GM18502 (cell line): ENCODE data around the gene XRCC4.
"Not testable (repeated sequence)": the region's sequence is repeated elsewhere in the genome, so short reads cannot be mapped to it uniquely, and the experiment has no call there.

ENCODE experiments used
- ATAC-seq: cut with Tn5 transposase; IDR thresholded peaks from one replicate; pipeline ENCODE4 v1.9.1; 2021; ENCODE audit warnings: mild to moderate bottlenecking; ENCODE audit not compliant: unreplicated experiment, poor library complexity

XRCC4 gene

DNA sequence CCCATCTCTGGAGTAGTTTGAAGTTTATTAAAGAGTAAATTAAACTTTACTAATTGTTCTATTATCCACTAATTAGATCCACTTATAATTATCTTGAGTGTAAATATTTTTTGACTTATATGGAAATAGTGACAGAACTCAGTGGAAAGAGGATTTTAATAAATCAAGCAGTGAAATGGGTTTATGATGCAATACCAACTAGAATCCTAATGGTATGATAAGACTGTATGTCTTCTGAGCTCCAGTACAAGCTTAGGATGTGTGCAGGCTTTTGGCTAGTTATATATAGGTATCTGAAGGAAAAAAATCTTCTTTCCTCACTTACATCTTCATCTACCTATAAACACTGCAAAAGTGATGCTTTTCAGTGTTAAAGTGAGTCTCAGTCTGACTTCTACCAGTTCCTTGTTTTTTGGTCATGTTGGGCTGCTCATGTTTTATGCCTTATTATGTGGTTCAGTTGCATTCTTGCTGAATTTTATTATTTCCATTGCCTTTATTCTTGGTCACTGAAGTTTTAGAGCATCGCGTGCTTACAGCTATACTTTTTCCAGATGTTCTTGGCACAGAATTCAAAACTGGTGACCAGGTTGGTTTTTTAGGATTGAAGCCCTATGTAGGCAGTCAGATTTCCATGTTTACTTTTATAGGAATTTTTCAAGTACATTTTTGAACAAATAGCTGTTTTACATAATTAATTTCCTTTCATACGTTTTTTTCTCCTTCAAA is 30.5 kb downstream of the XRCC4 start:
- no peak for ATAC-seq

- ATAC-seq = no peak
Measured at GRCh38 chr5:83109380-83109779, 32.0 kb downstream of the XRCC4 start.

- ATAC-seq = no peak
Measured at GRCh38 chr5:83115816-83116215, 38.5 kb downstream of the XRCC4 start.

DNA sequence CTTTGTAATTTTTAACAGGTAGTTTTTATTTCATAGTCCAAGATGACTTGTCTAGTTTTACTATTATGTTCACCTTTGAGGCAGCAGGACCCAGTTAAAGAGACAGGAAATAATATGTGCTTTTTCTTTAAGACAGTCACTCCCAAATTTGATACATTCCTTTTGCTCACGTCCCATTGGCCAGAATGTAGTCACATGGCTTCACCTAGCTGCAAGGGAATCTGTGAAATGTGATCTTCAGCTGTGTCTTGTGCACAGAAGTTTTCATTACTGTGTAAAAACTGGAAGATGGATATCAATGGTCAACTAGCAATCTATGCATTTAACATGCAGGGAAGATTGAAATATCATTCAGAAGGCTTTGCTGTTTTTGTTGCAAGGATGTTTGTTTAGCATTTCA is 41.1 kb downstream of the XRCC4 start:
- ATAC-seq = no peak

DNA sequence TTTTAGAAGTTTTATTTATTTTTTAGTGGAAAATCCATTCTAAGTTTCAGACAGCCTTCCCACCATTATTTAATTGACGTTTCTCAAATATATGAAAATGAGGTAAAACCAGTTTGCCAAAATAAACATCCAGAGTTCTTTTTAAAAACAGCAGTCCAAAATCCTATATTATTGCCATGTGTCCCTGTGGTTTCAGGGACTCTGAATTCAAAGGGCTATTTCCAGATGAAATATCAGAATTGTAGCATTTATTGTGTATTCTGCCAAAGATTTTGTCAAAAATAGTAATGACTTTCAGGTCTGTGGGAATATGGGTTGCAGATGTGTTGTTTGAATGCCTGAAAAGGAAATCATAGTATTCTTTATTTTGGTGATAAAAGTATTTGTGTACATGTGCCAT is 41.6 kb downstream of the XRCC4 start:
- ATAC-seq = no peak

DNA sequence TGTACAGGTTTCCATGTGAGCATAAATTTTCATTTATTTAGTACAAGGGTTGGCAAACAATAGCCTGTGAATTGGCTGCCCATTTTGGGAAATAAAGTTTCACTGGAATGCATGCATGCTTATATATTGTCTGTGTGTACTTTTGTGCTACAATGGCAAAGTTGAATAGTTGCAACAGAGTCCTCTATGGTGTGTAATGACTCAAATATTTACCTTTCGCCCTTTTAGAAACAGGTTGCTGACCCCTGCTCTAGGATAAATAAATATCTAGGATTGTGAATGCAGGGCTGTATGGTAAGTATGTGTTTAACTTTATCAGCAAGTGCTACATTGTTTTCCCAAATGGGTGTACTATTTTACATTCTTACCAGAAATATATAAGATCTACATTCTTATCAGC is 47.2 kb downstream of the XRCC4 start:
- no peak for ATAC-seq

DNA sequence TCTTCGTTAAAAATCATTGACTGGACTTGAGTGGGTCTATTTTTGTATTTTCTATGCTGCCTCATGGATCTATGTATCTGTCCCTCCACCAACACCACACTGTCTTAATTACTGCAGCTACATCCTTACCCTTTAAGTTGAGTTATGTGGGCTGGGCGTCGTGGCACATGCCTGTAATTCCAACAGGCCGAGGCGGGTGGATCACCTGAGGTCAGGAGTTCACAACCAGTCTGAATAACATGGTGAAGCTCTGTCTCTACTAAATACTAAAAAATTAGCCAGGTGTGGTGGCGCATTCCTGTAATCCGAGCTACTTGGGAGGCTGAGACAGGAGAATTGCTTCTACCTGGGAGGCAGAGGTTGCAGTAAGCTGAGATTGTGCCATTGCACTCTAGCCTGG is 48.2 kb downstream of the XRCC4 start:
- no peak for ATAC-seq

GRCh38 chr5:83126501-83126900 is 49.2 kb downstream of the XRCC4 start:
- ATAC-seq = no peak

GRCh38 chr5:83133797-83134196 is 56.5 kb downstream of the XRCC4 start:
- ATAC-seq = no peak

DNA sequence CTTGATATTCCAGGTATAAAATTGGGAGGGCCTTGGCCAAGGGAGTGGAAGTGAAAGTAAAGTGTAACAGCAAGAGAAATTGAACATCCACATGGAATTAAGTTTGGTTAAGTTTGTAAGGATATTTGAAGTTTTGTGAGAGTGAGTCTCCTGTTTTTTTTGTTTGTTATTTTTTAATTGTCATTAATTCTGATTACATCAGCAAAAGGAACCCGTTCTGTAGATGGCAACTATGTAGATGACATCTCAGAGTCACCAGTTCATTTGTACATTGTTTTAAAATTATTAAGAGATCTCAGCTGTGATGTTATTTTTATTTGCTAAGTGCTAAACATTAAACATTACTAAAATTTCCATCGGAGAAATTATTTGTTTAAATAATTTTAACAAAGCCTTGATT is 65.2 kb downstream of the XRCC4 start:
- ATAC-seq = no peak

- no peak for ATAC-seq
Measured at GRCh38 chr5:83145241-83145640, 67.9 kb downstream of the XRCC4 start.

DNA sequence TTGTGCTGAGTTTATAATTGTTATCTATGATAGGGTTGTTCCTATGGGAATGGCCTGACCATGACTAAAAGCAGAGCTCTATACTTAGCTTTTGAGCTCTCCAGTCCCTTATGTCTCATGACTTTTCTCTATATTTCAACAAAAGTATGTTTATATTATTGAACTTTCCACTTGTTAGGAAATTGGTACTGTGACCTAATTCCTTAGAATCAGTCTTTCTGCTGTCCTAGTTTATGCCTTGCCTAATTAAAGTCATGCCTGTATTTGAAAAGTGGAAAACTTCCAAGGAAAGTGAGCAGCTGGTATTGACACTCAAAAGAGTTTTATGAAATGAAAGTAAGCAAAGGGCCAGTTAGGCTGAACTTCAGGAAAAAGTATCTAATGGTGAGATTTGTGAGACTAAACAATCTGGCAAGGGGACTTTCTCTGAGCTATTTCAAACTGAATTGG is 68.6 kb downstream of the XRCC4 start:
- ATAC-seq = no peak

DNA sequence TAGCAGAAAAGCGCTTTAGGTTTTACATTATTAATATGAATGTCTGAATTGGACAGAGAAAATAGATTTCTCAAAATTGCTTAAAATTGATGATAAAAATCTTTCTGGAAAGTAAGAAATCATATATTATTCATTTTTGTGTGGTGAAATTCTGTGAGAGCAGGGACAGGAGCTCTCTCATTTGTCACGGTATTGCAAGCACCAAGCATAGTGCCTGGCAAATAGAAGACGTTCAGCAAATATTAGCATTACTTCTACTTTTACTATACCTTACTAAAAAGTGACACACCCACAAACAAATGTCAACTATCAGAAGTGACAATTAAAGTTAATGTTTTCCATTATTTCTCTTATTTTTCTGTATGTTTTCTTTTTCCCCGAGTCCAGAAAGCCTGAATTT is 69.1 kb downstream of the XRCC4 start:
- no peak for ATAC-seq

DNA sequence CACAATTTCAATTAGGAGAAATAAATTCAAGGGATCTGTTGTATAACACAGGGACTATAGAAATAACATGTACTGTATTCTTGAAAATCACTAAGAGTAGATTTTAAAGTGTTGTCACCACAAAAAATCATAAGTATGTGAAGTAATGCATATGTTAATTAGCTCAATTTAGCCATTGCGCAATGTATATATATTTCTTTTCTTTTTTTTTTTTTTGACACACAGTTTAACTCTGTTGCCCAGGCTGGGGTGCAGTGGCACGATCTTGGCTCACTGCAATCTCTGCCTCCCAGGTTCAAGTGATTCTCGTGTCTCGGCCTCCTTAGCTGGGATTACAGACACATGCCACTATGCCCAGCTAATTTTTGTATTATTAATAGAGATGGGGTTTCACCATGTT is 70.2 kb downstream of the XRCC4 start:
- no peak for ATAC-seq

- ATAC-seq = no peak
Measured at GRCh38 chr5:83148370-83148769, 71.0 kb downstream of the XRCC4 start.

DNA sequence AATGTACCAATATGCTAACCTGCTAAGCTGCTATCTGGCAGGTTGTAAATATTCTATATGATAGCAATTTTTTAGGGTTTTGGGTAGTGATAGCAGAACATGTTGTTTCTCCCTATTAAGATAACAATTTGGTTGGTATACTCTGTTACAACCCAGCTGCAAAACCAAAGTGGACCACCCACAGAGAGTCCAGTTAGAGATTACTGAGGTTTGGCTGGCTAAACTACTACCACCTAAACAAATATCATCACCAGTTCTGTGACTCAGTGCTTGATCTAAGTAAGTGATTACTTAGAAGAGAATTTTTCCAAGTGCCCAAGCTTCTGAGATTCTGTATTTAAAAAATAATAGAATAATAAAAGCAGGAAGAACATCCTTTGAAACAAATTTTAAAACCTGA is 72.3 kb downstream of the XRCC4 start:
- ATAC-seq = no peak

- ATAC-seq = no peak
Measured at GRCh38 chr5:83151821-83152220, 74.5 kb downstream of the XRCC4 start.

GRCh38 chr5:83152996-83153395 is 75.6 kb downstream of the XRCC4 start:
- not testable (repeated sequence) for ATAC-seq

DNA sequence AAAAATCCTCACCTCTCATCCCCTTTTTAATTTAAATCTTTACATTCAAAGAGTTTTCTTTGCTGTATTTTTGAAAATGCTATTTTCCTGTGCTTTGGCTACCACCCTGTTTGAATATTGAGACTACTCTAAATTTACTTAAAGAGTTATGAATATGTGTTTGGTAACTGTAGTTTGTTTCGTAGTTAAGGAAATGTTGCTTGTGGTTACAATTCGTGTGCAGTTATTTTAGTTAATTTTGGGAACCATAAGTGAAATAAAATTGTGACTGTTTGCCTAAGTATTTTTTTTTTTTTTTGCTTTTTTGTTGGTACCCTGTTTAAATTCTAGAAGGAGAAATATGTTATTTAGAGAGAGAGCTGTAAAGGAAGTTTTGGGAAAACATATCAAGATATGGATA is 78.7 kb downstream of the XRCC4 start:
- ATAC-seq = no peak

DNA sequence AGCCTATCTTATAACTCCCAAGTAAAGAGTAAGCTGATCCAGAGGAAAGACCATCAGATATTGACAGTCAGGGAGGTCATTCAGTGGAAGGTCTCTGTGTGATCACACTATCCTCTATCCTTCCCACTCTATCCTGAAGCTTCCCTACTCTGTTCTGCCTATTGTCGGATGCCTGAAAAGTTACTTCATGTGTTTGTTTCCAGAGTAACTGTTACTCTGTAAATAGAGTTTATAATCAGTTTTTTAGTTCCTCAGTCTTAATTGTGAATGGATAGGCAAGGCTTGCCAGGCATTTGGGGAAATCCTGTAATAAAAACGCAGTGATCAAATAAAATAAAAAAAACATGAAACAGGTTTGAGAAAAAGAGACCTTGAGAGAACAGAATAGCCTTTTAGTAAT is 79.8 kb downstream of the XRCC4 start:
- ATAC-seq = no peak

- no peak for ATAC-seq
Measured at GRCh38 chr5:83162601-83163000, 85.3 kb downstream of the XRCC4 start.

- no peak for ATAC-seq
Measured at GRCh38 chr5:83167538-83167937, 90.2 kb downstream of the XRCC4 start.
